ENCODE data around the gene NAP1L4.

The NAP1L4 gene

DNA sequence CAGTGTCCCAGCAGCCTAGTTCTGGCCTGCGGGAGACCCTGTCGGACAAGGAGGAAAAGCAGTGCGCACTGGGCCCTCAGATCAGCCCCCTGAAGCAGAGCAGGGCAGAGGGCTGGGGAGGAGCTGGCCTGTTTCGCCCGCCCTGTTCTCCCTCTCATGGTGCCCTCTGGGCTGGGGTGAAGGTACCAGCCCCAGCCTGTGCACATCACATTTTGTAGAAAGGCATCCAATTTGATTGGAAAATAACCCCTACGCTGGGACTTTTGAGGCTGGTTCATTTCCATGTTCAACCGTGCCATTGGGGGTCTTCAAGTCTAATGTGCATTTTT is 832 bp upstream of the NAP1L4 start:
- H3K4me3 ChIP-seq (ENCODE audit: low read length) = peak overlapping the region; percentile 81; the same call in 1 of the 2 replicates
- TF ChIP-seq ZNF274 (IDR thresholded peaks at IDR 0.05; ENCODE audit: low read depth, low read length) = no peak

GRCh38 chr11:2991452-2992233 is 486 bp downstream of the NAP1L4 start:
- H3K4me3 ChIP-seq (ENCODE audit: low read length) = peak overlapping the region; percentile 79
- TF ChIP-seq ZNF274 (IDR thresholded peaks at IDR 0.05; ENCODE audit: low read depth, low read length) = no peak

GRCh38 chr11:2990617-2991451 is 1.3 kb downstream of the NAP1L4 start:
- TF ChIP-seq ZNF274 (IDR thresholded peaks at IDR 0.05; ENCODE audit: low read depth, low read length) = no peak

DNA sequence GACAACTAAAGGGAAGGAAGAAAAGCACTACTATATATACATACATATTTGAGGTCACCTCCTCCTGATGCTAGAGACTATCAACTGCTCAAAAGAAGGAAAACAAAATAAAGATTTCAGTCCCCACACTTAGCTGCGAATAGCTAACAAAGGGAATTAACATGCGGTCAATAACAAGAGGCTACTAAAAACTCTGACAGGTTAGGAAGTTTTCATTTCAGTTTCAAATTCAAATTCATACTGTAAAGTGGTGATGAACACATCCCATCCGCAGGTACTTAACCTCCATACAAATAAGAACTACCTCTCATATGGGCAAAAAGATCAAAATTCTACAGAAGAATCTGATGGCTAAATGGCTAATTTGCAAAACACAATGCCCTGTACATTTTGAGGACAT is 2.6 kb downstream of the NAP1L4 start:
- no peak for TF ChIP-seq ZNF274 (IDR thresholded peaks at IDR 0.05; ENCODE audit: low read depth, low read length)
- peak overlapping the region; percentile 79; the same call in 1 of the 2 replicates for H3K4me3 ChIP-seq (ENCODE audit: low read length)

More at GRCh38 chr11:2990617-2991451, 1.3 kb downstream of the NAP1L4 start:
- peak overlapping the region; percentile 79 for H3K4me3 ChIP-seq (ENCODE audit: low read length)

- H3K4me3 ChIP-seq (ENCODE audit: low read length) = peak overlapping the region; percentile 72
- no peak for TF ChIP-seq ZNF274 (IDR thresholded peaks at IDR 0.05; ENCODE audit: low read depth, low read length)
These were observed 3.1 kb downstream of the NAP1L4 start for GRCh38 chr11:2989006-2989405.

- H3K4me3 ChIP-seq (ENCODE audit: low read length) = peak overlapping the region; percentile 54
These were observed 4.0 kb downstream of the NAP1L4 start for GRCh38 chr11:2987881-2988861.

DNA sequence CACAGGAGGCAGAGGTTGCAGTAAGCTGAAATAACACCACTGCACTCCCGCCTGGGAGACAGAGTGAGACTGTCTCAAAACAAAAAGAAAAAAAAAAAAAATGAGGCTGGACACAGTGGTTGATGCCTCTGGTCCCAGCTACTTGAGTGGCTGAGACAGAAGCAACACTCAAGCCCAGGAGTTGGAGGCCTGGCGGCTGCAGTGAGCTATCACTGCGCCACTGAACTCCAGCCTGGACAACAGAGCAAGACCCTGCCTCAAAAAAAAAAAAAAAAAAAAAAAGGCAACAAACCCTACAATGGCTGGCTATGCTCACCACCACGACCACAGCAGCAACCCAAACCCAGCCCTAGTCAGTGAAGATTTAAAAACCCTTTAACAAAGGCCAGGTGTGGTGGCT is 8.2 kb downstream of the NAP1L4 start:
- no peak for TF ChIP-seq ZNF274 (IDR thresholded peaks at IDR 0.05; ENCODE audit: low read depth, low read length)
- H3K4me3 ChIP-seq (ENCODE audit: low read length) = no peak overlapping the region

More at GRCh38 chr11:2987881-2988861, 4.0 kb downstream of the NAP1L4 start:
- TF ChIP-seq ZNF274 (IDR thresholded peaks at IDR 0.05; ENCODE audit: low read depth, low read length) = no peak

DNA sequence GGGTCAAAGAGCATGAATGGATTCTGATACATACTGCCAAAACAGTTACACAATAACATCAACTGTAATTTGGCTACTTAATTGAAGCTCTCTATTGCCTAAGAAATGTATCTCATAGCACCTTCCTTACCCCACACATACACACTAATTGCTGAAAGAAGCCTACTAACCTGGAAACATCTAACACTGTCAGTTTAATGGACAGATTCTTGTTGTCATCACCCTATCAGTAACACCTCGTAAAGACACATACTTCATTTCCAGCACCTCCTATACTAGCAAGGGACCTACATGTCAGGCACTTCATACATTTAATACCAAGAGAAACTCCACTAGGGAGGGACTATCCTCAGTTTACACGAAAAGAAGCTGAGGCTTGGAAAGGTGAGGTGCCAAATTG is 9.9 kb downstream of the NAP1L4 start:
- TF ChIP-seq ZNF274 (IDR thresholded peaks at IDR 0.05; ENCODE audit: low read depth, low read length) = no peak
- H3K4me3 ChIP-seq (ENCODE audit: low read length) = no peak overlapping the region

DNA sequence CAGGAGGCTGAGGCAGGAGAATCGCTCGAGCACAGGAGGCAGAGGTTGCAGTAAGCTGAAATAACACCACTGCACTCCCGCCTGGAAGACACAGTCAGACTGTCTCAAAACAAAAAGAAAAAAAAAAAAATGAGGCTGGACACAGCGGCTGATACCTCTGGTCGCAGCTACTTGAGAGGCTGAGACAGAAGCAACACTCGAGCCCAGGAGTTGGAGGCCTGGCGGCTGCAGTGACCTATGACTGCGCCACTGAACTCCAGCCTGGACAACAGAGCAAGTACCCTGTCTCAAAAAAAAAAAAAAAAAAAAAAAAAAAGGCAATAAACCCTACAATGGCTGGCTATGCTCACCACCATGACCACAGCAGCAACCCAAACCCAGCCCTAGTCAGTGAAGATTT is 11.0 kb downstream of the NAP1L4 start:
- no peak for TF ChIP-seq ZNF274 (IDR thresholded peaks at IDR 0.05; ENCODE audit: low read depth, low read length)
- no peak overlapping the region for H3K4me3 ChIP-seq (ENCODE audit: low read length)

- TF ChIP-seq ZNF274 (IDR thresholded peaks at IDR 0.05; ENCODE audit: low read depth, low read length) = no peak
- H3K4me3 ChIP-seq (ENCODE audit: low read length) = no peak overlapping the region
These were observed 11.8 kb downstream of the NAP1L4 start for GRCh38 chr11:2980168-2980840.

DNA sequence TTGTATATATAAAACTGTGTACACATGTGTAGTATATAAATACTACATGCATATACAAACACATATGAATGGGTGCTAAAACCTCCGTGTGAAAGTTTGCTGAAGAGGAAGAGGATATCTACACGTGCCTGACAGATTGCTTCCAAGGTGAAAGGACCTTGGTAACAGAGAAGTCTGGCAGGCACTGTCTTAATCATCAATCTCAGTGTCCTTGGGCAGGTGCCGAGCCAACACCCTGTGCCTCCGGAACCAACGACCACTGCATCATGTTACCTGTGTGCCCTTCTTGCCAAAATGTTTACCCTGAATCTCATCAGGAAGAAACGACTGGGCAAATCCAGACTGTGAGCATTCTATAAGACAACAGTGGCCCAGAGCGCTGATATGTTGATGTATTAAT is 15.0 kb downstream of the NAP1L4 start:
- no peak overlapping the region for H3K4me3 ChIP-seq (ENCODE audit: low read length)
- TF ChIP-seq ZNF274 (IDR thresholded peaks at IDR 0.05; ENCODE audit: low read depth, low read length) = no peak

GRCh38 chr11:2976294-2977063 is 15.7 kb downstream of the NAP1L4 start:
- no peak overlapping the region for H3K4me3 ChIP-seq (ENCODE audit: low read length)
- TF ChIP-seq ZNF274 (IDR thresholded peaks at IDR 0.05; ENCODE audit: low read depth, low read length) = no peak

DNA sequence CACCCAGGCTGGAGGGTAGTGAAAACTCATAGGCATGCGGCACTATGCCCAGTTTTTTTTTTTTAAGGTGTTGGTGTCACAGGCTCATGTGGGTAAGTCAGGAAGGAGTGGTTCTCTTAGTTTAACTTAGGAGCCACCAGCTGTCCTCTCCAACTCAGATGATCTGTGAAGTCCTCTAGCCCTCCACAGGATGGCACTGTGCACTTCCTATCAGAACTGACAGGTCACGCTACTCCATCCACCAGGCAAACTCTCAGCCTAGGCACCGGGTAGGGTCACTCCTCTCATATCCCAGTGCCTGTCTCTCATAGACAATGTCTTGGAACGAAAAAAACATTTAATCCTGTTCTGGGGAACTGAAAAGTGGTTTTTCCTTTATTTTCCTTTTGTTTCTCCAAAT is 16.5 kb downstream of the NAP1L4 start:
- TF ChIP-seq ZNF274 (IDR thresholded peaks at IDR 0.05; ENCODE audit: low read depth, low read length) = no peak
- no peak overlapping the region for H3K4me3 ChIP-seq (ENCODE audit: low read length)

Data from GM08714 (cell line).